ELF-1 (cell line): Measurements from ENCODE around the gene MKLN1.

Experiments
- DNase-seq: peaks from one replicate; pipeline ENCODE4 v3.0.0-alpha.2; 2016; ENCODE audit warnings: low read depth, low spot score

The MKLN1 gene

GRCh38 chr7:131354390-131354789 is 26.7 kb downstream of the MKLN1 start:
- no peak for DNase-seq

GRCh38 chr7:131355917-131356777 is 28.5 kb downstream of the MKLN1 start:
- no peak for DNase-seq

GRCh38 chr7:131357282-131357880 is 29.7 kb downstream of the MKLN1 start:
- DNase-seq = no peak

GRCh38 chr7:131358636-131359035 is 31.0 kb downstream of the MKLN1 start:
- DNase-seq = no peak

- DNase-seq = no peak
Observed at GRCh38 chr7:131359136-131359776, 31.6 kb downstream of the MKLN1 start.

- DNase-seq = no peak
Observed at GRCh38 chr7:131363719-131364118, 36.0 kb downstream of the MKLN1 start.

- no peak for DNase-seq
Observed at GRCh38 chr7:131364767-131365344, 37.2 kb downstream of the MKLN1 start.

GRCh38 chr7:131365838-131366237 is 38.2 kb downstream of the MKLN1 start:
- DNase-seq = no peak

- no peak for DNase-seq
Observed at GRCh38 chr7:131369354-131369753, 41.7 kb downstream of the MKLN1 start.

GRCh38 chr7:131370523-131370968 is 42.9 kb downstream of the MKLN1 start:
- DNase-seq = peak; percentile 78

- no peak for DNase-seq
Observed at GRCh38 chr7:131371411-131371810, 43.7 kb downstream of the MKLN1 start.

- DNase-seq = no peak
Observed at GRCh38 chr7:131372554-131372953, 44.9 kb downstream of the MKLN1 start.

GRCh38 chr7:131374821-131375220 is 47.1 kb downstream of the MKLN1 start:
- no peak for DNase-seq

GRCh38 chr7:131381069-131381838 is 53.6 kb downstream of the MKLN1 start:
- no peak for DNase-seq

GRCh38 chr7:131383417-131384285 is 56.0 kb downstream of the MKLN1 start:
- no peak for DNase-seq

- no peak for DNase-seq
Observed at GRCh38 chr7:131384286-131384635, 56.6 kb downstream of the MKLN1 start.

- no peak for DNase-seq
Observed at GRCh38 chr7:131385039-131385605, 57.4 kb downstream of the MKLN1 start.

- DNase-seq = no peak
Observed at GRCh38 chr7:131388126-131388525, 60.5 kb downstream of the MKLN1 start.

GRCh38 chr7:131390275-131390674 is 62.6 kb downstream of the MKLN1 start:
- DNase-seq = no peak

- no peak for DNase-seq
Observed at GRCh38 chr7:131391145-131391544, 63.5 kb downstream of the MKLN1 start.
